H9 (cell line): Measurements from ENCODE around the gene SMC1B. TPM values are rescaled to one million over a fixed set of nuclear protein-coding genes. Genes with fewer than 3 reads are reported as not detected.

ENCODE experiments used
- DNase-seq: peaks from one replicate; pipeline ENCODE4 v3.0.0-alpha.2; 2017
- H2AFZ ChIP-seq: one replicate; pipeline ENCODE4 v1.6.1; 2013; ENCODE audit warnings: mild to moderate bottlenecking, low read length, control low read depth, moderate library complexity
- H2AK5ac ChIP-seq: 2 replicates; pipeline ENCODE4 v1.6.1; 2013; ENCODE audit warnings: low read length, control low read depth, mixed read lengths; ENCODE audit not compliant: insufficient read length
- H2BK120ac ChIP-seq: one replicate; pipeline ENCODE4 v1.6.1; 2013; ENCODE audit warnings: low read depth, mild to moderate bottlenecking, low read length, control low read depth, inconsistent platforms; ENCODE audit not compliant: poor library complexity, severe bottlenecking
- H2BK12ac ChIP-seq: 2 replicates; pipeline ENCODE4 v1.6.1; 2013; ENCODE audit warnings: low read length, control low read depth, mixed read lengths, low read depth; ENCODE audit not compliant: insufficient read length
- H2BK15ac ChIP-seq: 2 replicates; pipeline ENCODE4 v1.6.1; 2013; ENCODE audit warnings: low read depth, low read length, control low read depth
- H2BK20ac ChIP-seq: one replicate; pipeline ENCODE4 v1.6.1; 2013; ENCODE audit warnings: low read depth, mild to moderate bottlenecking, low read length, control low read depth, inconsistent platforms; ENCODE audit not compliant: poor library complexity, severe bottlenecking
- H2BK5ac ChIP-seq: 2 replicates; pipeline ENCODE4 v1.6.1; 2013; ENCODE audit warnings: low read length, control low read depth, mixed read lengths; ENCODE audit not compliant: insufficient read length
- H3K14ac ChIP-seq: 2 replicates; pipeline ENCODE4 v1.6.1; 2013; ENCODE audit warnings: low read length, control low read depth; ENCODE audit not compliant: insufficient read depth
- H3K18ac ChIP-seq: 2 replicates; pipeline ENCODE4 v1.6.1; 2013; ENCODE audit warnings: low read depth, mild to moderate bottlenecking, mixed read lengths, low read length, control low read depth; ENCODE audit not compliant: insufficient read length
- H3K23ac ChIP-seq: 2 replicates; pipeline ENCODE4 v1.6.1; 2013; ENCODE audit warnings: low read length, control low read depth, mixed read lengths, low read depth; ENCODE audit not compliant: insufficient read length
- H3K23me2 ChIP-seq: 2 replicates; pipeline ENCODE4 v1.6.1; 2013; ENCODE audit warnings: low read depth, mild to moderate bottlenecking, mixed read lengths, low read length, control low read depth; ENCODE audit not compliant: insufficient read length, poor library complexity, severe bottlenecking
- H3K27ac ChIP-seq: 2 replicates; pipeline ENCODE4 v1.5.1; 2013; ENCODE audit warnings: low read length, control low read depth, mixed read lengths, low read depth; ENCODE audit not compliant: insufficient read length
- H3K27me3 ChIP-seq: 2 replicates; pipeline ENCODE4 v1.6.1; 2013; ENCODE audit warnings: low read length, control low read depth, inconsistent platforms; ENCODE audit not compliant: insufficient read depth
- H3K4ac ChIP-seq: 2 replicates; pipeline ENCODE4 v1.6.1; 2013; ENCODE audit warnings: low read depth, mild to moderate bottlenecking, control low read depth, inconsistent platforms, low read length, moderate library complexity
- H3K4me1 ChIP-seq: 2 replicates; pipeline ENCODE4 v1.6.1; 2013; ENCODE audit warnings: low read length, control low read depth, inconsistent platforms; ENCODE audit not compliant: insufficient read depth
- H3K4me2 ChIP-seq: 2 replicates; pipeline ENCODE4 v1.6.1; 2013; ENCODE audit warnings: low read length, control low read depth, mixed read lengths; ENCODE audit not compliant: insufficient read length, insufficient read depth
- H3K56ac ChIP-seq: 2 replicates; pipeline ENCODE4 v1.6.1; 2013; ENCODE audit warnings: low read depth, mild to moderate bottlenecking, mixed read lengths, low read length, control low read depth; ENCODE audit not compliant: insufficient read length
- H3K79me1 ChIP-seq: 2 replicates; pipeline ENCODE4 v1.6.1; 2013; ENCODE audit warnings: low read depth, mild to moderate bottlenecking, moderate library complexity, low read length, control low read depth, inconsistent platforms; ENCODE audit not compliant: insufficient read depth, poor library complexity, severe bottlenecking
- H3K79me2 ChIP-seq: 2 replicates; pipeline ENCODE4 v1.6.1; 2013; ENCODE audit warnings: low read length, control low read depth, inconsistent platforms; ENCODE audit not compliant: insufficient read depth
- H3K9ac ChIP-seq: 2 replicates; pipeline ENCODE4 v1.6.1; 2013; ENCODE audit warnings: low read length, control low read depth, mixed read lengths; ENCODE audit not compliant: insufficient read length; ENCODE audit errors: extremely low read depth
- H3K9me3 ChIP-seq: one replicate; pipeline ENCODE4 v1.6.1; 2013; ENCODE audit warnings: low read depth, low read length, inconsistent platforms; ENCODE audit not compliant: control insufficient read depth
- H3T11ph ChIP-seq: one replicate; pipeline ENCODE4 v1.6.1; 2013; ENCODE audit warnings: mild to moderate bottlenecking, low read length, control low read depth, inconsistent platforms
- H4K20me1 ChIP-seq: one replicate; pipeline ENCODE4 v1.6.1; 2013; ENCODE audit not compliant: control insufficient read depth, insufficient read length, insufficient read depth
- H4K5ac ChIP-seq: 2 replicates; pipeline ENCODE4 v1.6.1; 2013; ENCODE audit warnings: low read depth, mild to moderate bottlenecking, mixed read lengths, low read length, control low read depth; ENCODE audit not compliant: insufficient read length
- H4K8ac ChIP-seq: replicated peaks from 2 replicates; pipeline ENCODE4 v1.6.1; 2013; ENCODE audit warnings: low read length, control low read depth, mixed read lengths, low read depth; ENCODE audit not compliant: insufficient read length
- H4K91ac ChIP-seq: 2 replicates; pipeline ENCODE4 v1.6.1; 2013; ENCODE audit warnings: low read depth, mild to moderate bottlenecking, moderate library complexity, mixed read lengths, low read length, control low read depth; ENCODE audit not compliant: insufficient read length
- H3K27ac Mint-ChIP-seq, 3 experiments: 2 replicates in 2 of 3; 3 replicates in 1 of 3; pipeline ENCODE4 v1.8.0; 2020 to 2021; ENCODE audit warnings: mixed read lengths in 3 of 3, mild to moderate bottlenecking in 1 of 3, moderate library complexity in 1 of 3
- H3K27me3 Mint-ChIP-seq: 2 replicates; pipeline ENCODE4 v1.8.0; 2021; ENCODE audit warnings: low read depth, mild to moderate bottlenecking, moderate library complexity, mixed read lengths
- H3K36me3 Mint-ChIP-seq, 3 experiments: 2 replicates in 2 of 3; 3 replicates in 1 of 3; pipeline ENCODE4 v1.8.0; 2020 to 2021; ENCODE audit warnings: low read depth in 3 of 3, mixed read lengths in 3 of 3; ENCODE audit not compliant: insufficient read depth in 1 of 3
- H3K4me1 Mint-ChIP-seq, 2 experiments: 2 replicates each; pipeline ENCODE4 v1.8.0; 2020; ENCODE audit warnings: mixed read lengths in 2 of 2
- H3K4me3 Mint-ChIP-seq, 2 experiments: 2 replicates in 1 of 2; 3 replicates in 1 of 2; pipeline ENCODE4 v1.8.0; 2020 to 2021; ENCODE audit warnings: mild to moderate bottlenecking in 2 of 2, mixed read lengths in 2 of 2, moderate library complexity in 1 of 2
- H3K9me3 Mint-ChIP-seq, 2 experiments: 2 replicates in 1 of 2; 3 replicates in 1 of 2; pipeline ENCODE4 v1.8.0; 2020; ENCODE audit warnings: mild to moderate bottlenecking in 2 of 2, mixed read lengths in 2 of 2, moderate library complexity in 1 of 2
- CTCF ChIP-seq: fragments of 200-600 bp; sonication (generic); conservative IDR thresholded peaks from 3 replicates; pipeline ENCODE4 v1.8.0; 2021; ENCODE audit warnings: antibody characterized with exemption, mild to moderate bottlenecking
- WGBS: extraction: QIAGEN DNeasy Blood & Tissue Kit; methylation state at CpG from one replicate; pipeline ENCODE4 v1.1.7; 2013; ENCODE audit warnings: missing lambda C conversion rate, low lambda C conversion rate, mixed read lengths; ENCODE audit not compliant: insufficient read length; ENCODE audit errors: extremely low coverage; 5-methylcytosine and 5-hydroxymethylcytosine counted together
- total RNA-seq: library from RNA; stranded (reverse); gene quantifications from 2 replicates; pipeline ENCODE4 v1.2.1, GENCODE V29; 2021

The SMC1B gene
- total RNA-seq, 1 experiment from 2014 or later = not detected

GRCh38 chr22:45425101-45425500, 11.7 kb upstream of the SMC1B start:
- H3K27ac Mint-ChIP-seq = no peak overlapping the region

More at GRCh38 chr22:45425101-45425500, 11.7 kb upstream of the SMC1B start:
- peaks cover 3 to 9% of the 10 kb centered on the region in 2 experiments; a peak in 3 of 4 replicates for H3K4me1 Mint-ChIP-seq
- Histone ChIP-seq H3K4me1 (no peaks in the 10 kb centered on the region), H3K27ac (no peak overlapping the region), H3K79me1 (no peaks in the 10 kb centered on the region), H3K4me2 (no peak overlapping the region), H3K23me2 (no peaks in the 10 kb centered on the region), H3K56ac (no peak overlapping the region), H2AK5ac (no peak overlapping the region), H2BK120ac (no peak overlapping the region), H2AFZ (no peak overlapping the region), H4K8ac (no peak overlapping the region), H3K23ac (no peak overlapping the region), H3T11ph (no peak overlapping the region), H2BK12ac (no peak overlapping the region), H3K79me2 (no peaks in the 10 kb centered on the region), H3K14ac (no peak overlapping the region), H2BK15ac (no peak overlapping the region), H3K9ac (no peak overlapping the region), H4K91ac (no peak overlapping the region), H3K27me3 (no peaks in the 10 kb centered on the region), H3K4ac (no peak overlapping the region), H3K18ac (no peak overlapping the region), H4K20me1 (no peaks in the 10 kb centered on the region), H2BK5ac (no peak overlapping the region), H4K5ac (no peak overlapping the region), H2BK20ac (no peak overlapping the region), H3K9me3 (no peaks in the 10 kb centered on the region)
- TF ChIP-seq CTCF = no peak
- no peak for DNase-seq
- no CpG with 5 or more reads among the region's 5 CpGs for WGBS
- peaks cover 0 to 10% (median 6%) of the 10 kb centered on the region in 3 experiments; a peak in 4 of 7 replicates for H3K36me3 Mint-ChIP-seq
- peaks cover 17% of the 10 kb centered on the region for H3K27me3 Mint-ChIP-seq
- H3K4me3 Mint-ChIP-seq = no peak overlapping the region
- H3K9me3 Mint-ChIP-seq = peaks cover 0 to 6% of the 10 kb centered on the region in 2 experiments; a peak in 2 of 5 replicates
